Stomach (tissue), 9 donors: ENCODE data around the gene MAPK1. TPM values are rescaled to one million over a fixed set of nuclear protein-coding genes. Genes with fewer than 3 reads are reported as not detected.
"Not testable (repeated sequence)": the region's sequence is repeated elsewhere in the genome, so short reads cannot be mapped to it uniquely, and the experiment has no call there.

Source experiments
- DNase-seq, 2 donors: peaks; one replicate each; pipeline versions ENCODE4 v3.0.0 to v3.0.0-alpha.2; 2013 to 2019
- H3K27ac ChIP-seq, 5 donors: fragments of 200-600 bp in 4 of 5; sonication (generic) in 4 of 5; one replicate each; pipeline ENCODE4 v1.5.1; 2013 to 2019; ENCODE audit warnings: mild to moderate bottlenecking in 1 of 5, moderate library complexity in 1 of 5
- H3K27me3 ChIP-seq, 3 donors: fragments of 200-600 bp; sonication (generic); one replicate each; pipeline ENCODE4 v1.5.1; 2017 to 2019; ENCODE audit warnings: mixed run types in 1 of 3
- H3K36me3 ChIP-seq, 4 donors: fragments of 200-600 bp; sonication (generic); 1 replicate in 3 of 4; 2 replicates in 1 of 4; pipeline ENCODE4 v1.5.1; 2016 to 2019
- H3K4me1 ChIP-seq, 4 donors: fragments of 200-600 bp; sonication (generic); one replicate each; pipeline ENCODE4 v1.5.1; 2016 to 2019
- H3K4me3 ChIP-seq, 4 donors: fragments of 200-600 bp; sonication (generic) in 3 of 4; one replicate each; pipeline ENCODE4 v1.5.1; 2016 to 2019; ENCODE audit warnings: mild to moderate bottlenecking in 1 of 4
- H3K9me3 ChIP-seq, 4 donors: fragments of 200-600 bp; sonication (generic); one replicate each; pipeline ENCODE4 v1.5.1; 2016 to 2019
- CTCF ChIP-seq, 7 experiments: fragments of 450-650 bp in 4 of 7; fragments of 200-600 bp in 3 of 7; sonication (generic) in 3 of 7; IDR thresholded peaks; one replicate each; pipeline ENCODE4 v1.5.1; 2016 to 2019; ENCODE audit warnings: antibody characterized with exemption in 7 of 7, control low read depth in 2 of 7, mild to moderate bottlenecking in 1 of 7
- EP300 ChIP-seq: sonication (generic); formaldehyde crosslinking; IDR thresholded peaks from one replicate; pipeline ENCODE4 v1.6.1; 2017; ENCODE audit warnings: antibody characterized with exemption
- POLR2A ChIP-seq, 4 donors: fragments of 450-650 bp; IDR thresholded peaks; one replicate each; pipeline ENCODE4 v1.6.1; 2016; ENCODE audit warnings: antibody characterized with exemption in 4 of 4, control low read depth in 2 of 4, mild to moderate bottlenecking in 1 of 4, moderate library complexity in 1 of 4
- POLR2AphosphoS5 ChIP-seq, 3 donors: sonication (generic); formaldehyde crosslinking; IDR thresholded peaks; one replicate each; pipeline ENCODE4 v1.6.1; 2016; ENCODE audit warnings: antibody characterized with exemption in 3 of 3
- WGBS, 5 donors: extraction: QIAGEN DNeasy Blood & Tissue Kit in 3 of 5; methylation state at CpG; one replicate each; pipeline versions ENCODE4 v1.1.5 to v1.1.7; 2013 to 2018; 5-methylcytosine and 5-hydroxymethylcytosine counted together
- intact Hi-C: fragments of 100-400 bp; cut with DNase I; formaldehyde crosslinking; loops from one replicate; pipeline ENCODE4 v1.15.1; 2023; ENCODE audit warnings: low total_unique reads
- polyA plus RNA-seq, 3 donors: library from polyadenylated mRNA; stranded (reverse); fragments of 200-250 nt; gene quantifications; one replicate each; pipeline ENCODE4 v1.2.3, GENCODE V29; 2013
- total RNA-seq, 5 donors: library from RNA; depleted of rRNA; stranded (reverse); fragments of >200 nt; gene quantifications; one replicate each; pipeline versions ENCODE4 v1.1.0 to v1.2.3, GENCODE V29; 2014 to 2016
- donor health status: healthy with polysubstance abuse.
- donor health status: Bipolar disorder and iron deficiency.
- donor health status: healthy.

The MAPK1 gene
- total and polyA plus RNA-seq, 8 donors, result 10.4 to 81.6 (median 44.2) TPM

- peaks cover 0 to 37% (median 14%) of the 10 kb centered on the region in 4 donors for H3K4me1 ChIP-seq
- peaks cover 17 to 50% (median 43%) of the 10 kb centered on the region in 4 donors for H3K36me3 ChIP-seq
- peak in 1 of 2 donors; percentile 61 for DNase-seq
- intact Hi-C loops, result loop anchor here (10.0 kb wide), 1 partner anchor 57 kb away; the partner anchor contains the start of gene MAPK1
- WGBS, 5 donors, result 23 to 47% (median 32%) methylated on average over 6 of the region's 6 CpGs
- H3K27me3 ChIP-seq, result no peaks in the 10 kb centered on the region
- no peak overlapping the region for H3K4me3 ChIP-seq
- TF ChIP-seq CTCF (IDR thresholded peaks at IDR 0.05), result no peak
- no peak for TF ChIP-seq EP300
- TF ChIP-seq POLR2A (IDR thresholded peaks at IDR 0.05), result no peak
- TF ChIP-seq POLR2AphosphoS5 (IDR thresholded peaks at IDR 0.05), result no peak
- no peaks in the 10 kb centered on the region for H3K9me3 ChIP-seq
- H3K27ac ChIP-seq, result no peak overlapping the region
Measured at GRCh38 chr22:21807544-21808529, 59.6 kb downstream of the MAPK1 start.

GRCh38 chr22:21805325-21805724, 62.1 kb downstream of the MAPK1 start:
- H3K4me1 ChIP-seq, result peaks cover 0 to 36% (median 14%) of the 10 kb centered on the region in 4 donors
- H3K27ac ChIP-seq, H3K9me3 ChIP-seq, H3K4me3 ChIP-seq, H3K27me3 ChIP-seq, DNase-seq: not testable (repeated sequence)
- WGBS, 5 donors, result 91 to 98% (median 97%) methylated on average over 8 of the region's 8 CpGs
- intact Hi-C loops, result loop anchor here (10.0 kb wide), 1 partner anchor 59 kb away; the partner anchor contains the start of gene MAPK1
- H3K36me3 ChIP-seq, result peaks cover 23 to 73% (median 68%) of the 10 kb centered on the region in 4 donors

GRCh38 chr22:21803811-21804249, 63.6 kb downstream of the MAPK1 start:
- intact Hi-C loops, result loop anchor here (10.0 kb wide), 1 partner anchor 61 kb away; the partner anchor contains the start of gene MAPK1
- WGBS, 5 donors, result 83 to 88% (median 84%) methylated on average over 6 of the region's 6 CpGs
- H3K27ac ChIP-seq, result no peak overlapping the region
- TF ChIP-seq POLR2A (IDR thresholded peaks at IDR 0.05) (no peak), POLR2AphosphoS5 (IDR thresholded peaks at IDR 0.05) (no peak), CTCF (IDR thresholded peaks at IDR 0.05) (no peak), EP300 (no peak)
- DNase-seq, result no peak
- H3K27me3 ChIP-seq, result no peaks in the 10 kb centered on the region
- no peaks in the 10 kb centered on the region for H3K9me3 ChIP-seq
- peaks cover 0 to 21% (median 8%) of the 10 kb centered on the region in 4 donors for H3K4me1 ChIP-seq
- no peak overlapping the region for H3K4me3 ChIP-seq
- H3K36me3 ChIP-seq, result peaks cover 25 to 87% (median 79%) of the 10 kb centered on the region in 4 donors

- Histone ChIP-seq H3K4me1 (peaks cover 0 to 14% (median 9%) of the 10 kb centered on the region in 4 donors), H3K27me3 (no peaks in the 10 kb centered on the region), H3K4me3 (no peak overlapping the region), H3K36me3 (peaks cover 35 to 98% (median 91%) of the 10 kb centered on the region in 4 donors), H3K27ac (no peak overlapping the region), H3K9me3 (no peaks in the 10 kb centered on the region)
- WGBS, 5 donors, result 90 to 100% (median 97%) methylated on average over 1 of the region's 1 CpG
- intact Hi-C loops, result loop anchor here (10.0 kb wide), 1 partner anchor 62 kb away; the partner anchor contains the start of gene MAPK1
- TF ChIP-seq EP300 (no peak), POLR2A (IDR thresholded peaks at IDR 0.05) (no peak), CTCF (IDR thresholded peaks at IDR 0.05) (no peak), POLR2AphosphoS5 (IDR thresholded peaks at IDR 0.05) (no peak)
- no peak for DNase-seq
Measured at GRCh38 chr22:21802673-21803072, 64.8 kb downstream of the MAPK1 start.
